Esophagus muscularis mucosa (tissue), 4 donors: ENCODE measurements around the gene ADCYAP1R1. TPM values are rescaled to one million over a fixed set of nuclear protein-coding genes. Genes with fewer than 3 reads are reported as not detected.

ENCODE experiments used
- DNase-seq: peaks from one replicate; pipeline ENCODE4 v3.0.0-alpha.2; 2017; ENCODE audit errors: extremely low spot score
- H3K27ac ChIP-seq, 4 donors: fragments of 200-600 bp; sonication (generic); replicated peaks in 1 of 4; 1 replicate in 3 of 4; 2 replicates in 1 of 4; pipeline ENCODE4 v1.5.1; 2016 to 2019; ENCODE audit warnings: mild to moderate bottlenecking in 1 of 4
- H3K27me3 ChIP-seq, 4 donors: fragments of 200-600 bp; sonication (generic); one replicate each; pipeline versions ENCODE4 v1.5.1 to v1.6.0; 2016 to 2019
- H3K36me3 ChIP-seq, 4 donors: fragments of 200-600 bp; sonication (generic); one replicate each; pipeline ENCODE4 v1.5.1; 2016 to 2019
- H3K4me1 ChIP-seq, 4 donors: fragments of 200-600 bp; sonication (generic); one replicate each; pipeline ENCODE4 v1.5.1; 2016 to 2019
- H3K4me3 ChIP-seq, 4 donors: fragments of 200-600 bp; sonication (generic); 1 replicate in 2 of 4; 2 replicates in 2 of 4; pipeline ENCODE4 v1.5.1; 2016 to 2019; ENCODE audit warnings: mild to moderate bottlenecking in 4 of 4, moderate library complexity in 1 of 4
- H3K9me3 ChIP-seq, 4 donors: fragments of 200-600 bp; sonication (generic); 1 replicate in 3 of 4; 2 replicates in 1 of 4; pipeline ENCODE4 v1.5.1; 2016 to 2019
- CTCF ChIP-seq, 3 experiments: fragments of 200-600 bp in 2 of 3; fragments of 450-650 bp in 1 of 3; sonication (generic) in 2 of 3; IDR thresholded peaks; one replicate each; pipeline ENCODE4 v1.5.1; 2017 to 2019; ENCODE audit warnings: antibody characterized with exemption in 3 of 3, mild to moderate bottlenecking in 2 of 3, moderate library complexity in 1 of 3
- EP300 ChIP-seq: sonication (generic); formaldehyde crosslinking; IDR thresholded peaks from one replicate; pipeline ENCODE4 v1.6.1; 2017; ENCODE audit warnings: antibody characterized with exemption
- POLR2A ChIP-seq: fragments of 450-650 bp; IDR thresholded peaks from one replicate; pipeline ENCODE4 v1.6.1; 2017; ENCODE audit warnings: antibody characterized with exemption, moderate library complexity, mild to moderate bottlenecking, low read depth
- POLR2AphosphoS5 ChIP-seq, 2 donors: sonication (generic); formaldehyde crosslinking; IDR thresholded peaks; one replicate each; pipeline ENCODE4 v1.6.1; 2017; ENCODE audit warnings: antibody characterized with exemption in 2 of 2
- WGBS: methylation state at CpG from one replicate; pipeline ENCODE4 v1.1.5; 2018; 5-methylcytosine and 5-hydroxymethylcytosine counted together
- intact Hi-C: fragments of 100-400 bp; cut with DNase I; formaldehyde crosslinking; loops from one replicate; pipeline ENCODE4 v1.15.1; 2023
- total RNA-seq, 4 donors: library from RNA; depleted of rRNA; stranded (reverse); fragments of >200 nt; gene quantifications; one replicate each; pipeline versions ENCODE4 v1.1.0 to v1.2.1, GENCODE V29; 2016

The ADCYAP1R1 gene
- total RNA-seq, 4 donors from 2014 or later, result 10.2 to 35.3 (median 25.7) TPM

- WGBS, result 61% methylated on average over 2 of the region's 2 CpGs
- Histone ChIP-seq H3K9me3 (no peaks in the 10 kb centered on the region), H3K27ac (no peak overlapping the region), H3K4me1 (peaks cover 0 to 4% (median 0%) of the 10 kb centered on the region in 4 donors), H3K27me3 (peaks cover 0 to 16% (median 0%) of the 10 kb centered on the region in 4 donors), H3K4me3 (no peak overlapping the region), H3K36me3 (no peaks in the 10 kb centered on the region)
- no peak for TF ChIP-seq EP300
- no peak for TF ChIP-seq POLR2AphosphoS5 (IDR thresholded peaks at IDR 0.05)
- no peak for TF ChIP-seq POLR2A
- no peak for TF ChIP-seq CTCF (IDR thresholded peaks at IDR 0.05)
- no peak for DNase-seq
- intact Hi-C loops, result no loop called here
Measured at GRCh38 chr7:31100445-31100844, 48.3 kb downstream of the ADCYAP1R1 start.

- WGBS, result 73% methylated on average over 3 of the region's 3 CpGs
- DNase-seq, result no peak
- Histone ChIP-seq H3K27ac (no peak overlapping the region), H3K4me1 (peaks cover 0 to 4% (median 0%) of the 10 kb centered on the region in 4 donors), H3K4me3 (no peak overlapping the region), H3K9me3 (no peaks in the 10 kb centered on the region), H3K36me3 (no peaks in the 10 kb centered on the region), H3K27me3 (peaks cover 0 to 11% (median 0%) of the 10 kb centered on the region in 4 donors)
- TF ChIP-seq EP300 (no peak), CTCF (IDR thresholded peaks at IDR 0.05) (no peak), POLR2AphosphoS5 (IDR thresholded peaks at IDR 0.05) (no peak), POLR2A (no peak)
- intact Hi-C loops, result no loop called here
Measured at GRCh38 chr7:31100871-31101270, 48.8 kb downstream of the ADCYAP1R1 start.

- Histone ChIP-seq H3K9me3 (no peaks in the 10 kb centered on the region), H3K27me3 (peaks cover 0 to 5% (median 0%) of the 10 kb centered on the region in 4 donors), H3K4me3 (no peak overlapping the region), H3K27ac (no peak overlapping the region), H3K4me1 (peaks cover 0 to 4% (median 0%) of the 10 kb centered on the region in 4 donors), H3K36me3 (no peaks in the 10 kb centered on the region)
- no peak for DNase-seq
- 91% methylated on average over 5 of the region's 5 CpGs for WGBS
- intact Hi-C loops, result no loop called here
- TF ChIP-seq POLR2A, result no peak
- TF ChIP-seq CTCF (IDR thresholded peaks at IDR 0.05), result no peak
- no peak for TF ChIP-seq EP300
- no peak for TF ChIP-seq POLR2AphosphoS5 (IDR thresholded peaks at IDR 0.05)
Measured at GRCh38 chr7:31101544-31101943, 49.4 kb downstream of the ADCYAP1R1 start.

GRCh38 chr7:31102151-31102972, 50.3 kb downstream of the ADCYAP1R1 start:
- H3K27me3 ChIP-seq, result no peaks in the 10 kb centered on the region
- intact Hi-C loops, result no loop called here
- no peaks in the 10 kb centered on the region for H3K36me3 ChIP-seq
- no peak for TF ChIP-seq EP300
- no peak for TF ChIP-seq CTCF (IDR thresholded peaks at IDR 0.05)
- no peak for TF ChIP-seq POLR2A
- no peak for TF ChIP-seq POLR2AphosphoS5 (IDR thresholded peaks at IDR 0.05)
- H3K4me1 ChIP-seq, result peaks cover 0 to 4% (median 0%) of the 10 kb centered on the region in 4 donors
- no peak overlapping the region for H3K27ac ChIP-seq
- H3K4me3 ChIP-seq, result no peak overlapping the region
- no peaks in the 10 kb centered on the region for H3K9me3 ChIP-seq
- WGBS, result 74% methylated on average over 12 of the region's 12 CpGs
- DNase-seq, result no peak
